Testis (tissue), 3 donors: ENCODE data around the gene XPA. TPM values are rescaled to one million over a fixed set of nuclear protein-coding genes. Genes with fewer than 3 reads are reported as not detected.

Source experiments
- DNase-seq: peaks from one replicate; pipeline ENCODE4 v3.0.0-alpha.2; 2019
- H3K27ac ChIP-seq, 2 donors: fragments of 200-600 bp; sonication (generic); one replicate each; pipeline ENCODE4 v1.5.1; 2019
- H3K27me3 ChIP-seq: fragments of 200-600 bp; sonication (generic); one replicate; pipeline ENCODE4 v1.5.1; 2019
- H3K36me3 ChIP-seq: fragments of 200-600 bp; sonication (generic); one replicate; pipeline ENCODE4 v1.5.1; 2017; ENCODE audit warnings: low read depth; ENCODE audit errors: missing control alignments
- H3K4me1 ChIP-seq: fragments of 200-600 bp; sonication (generic); one replicate; pipeline ENCODE4 v1.5.1; 2019
- H3K4me3 ChIP-seq, 2 donors: fragments of 200-600 bp; sonication (generic); one replicate each; pipeline ENCODE4 v1.5.1; 2017 to 2019
- H3K9me3 ChIP-seq: fragments of 200-600 bp; sonication (generic); one replicate; pipeline ENCODE4 v1.5.1; 2017
- POLR2A ChIP-seq: fragments of 450-650 bp; IDR thresholded peaks from one replicate; pipeline ENCODE4 v1.6.1; 2017; ENCODE audit warnings: antibody characterized with exemption, mild to moderate bottlenecking, moderate library complexity
- WGBS, 2 donors: methylation state at CpG; one replicate each; pipeline ENCODE4 v1.1.5; 2018; 5-methylcytosine and 5-hydroxymethylcytosine counted together
- intact Hi-C: fragments of 100-400 bp; cut with DNase I; formaldehyde crosslinking; loops from one replicate; pipeline ENCODE4 v1.15.1; 2023; ENCODE audit warnings: low total_unique reads
- polyA plus RNA-seq: library from polyadenylated mRNA; stranded (reverse); fragments of 350-450 nt; fragmentation: Illumina TruSeq; extraction: RNeasy Lipid Tissue Mini Kit (QIAGEN cat#74804); gene quantifications from one replicate; pipeline ENCODE4 v1.2.3, GENCODE V29; 2014; ENCODE audit warnings: low read depth, low replicate concordance; ENCODE audit not compliant: insufficient read depth
- total RNA-seq, 2 donors: library from RNA; depleted of rRNA; stranded (reverse); fragments of >200 nt; gene quantifications; one replicate each; pipeline ENCODE4 v1.2.3, GENCODE V29; 2016
- TF ChIP-seq, protein P1 (sequence below), 3 experiments: fragments of 450-650 bp in 2 of 3; fragments of 200-600 bp in 1 of 3; sonication (generic) in 1 of 3; IDR thresholded peaks; one replicate each; pipeline ENCODE4 v1.5.1; 2016 to 2019; ENCODE audit warnings: antibody characterized with exemption in 3 of 3, mild to moderate bottlenecking in 2 of 3, moderate library complexity in 1 of 3

Gene XPA
- total and polyA plus RNA-seq, 3 donors from 2014 or later = 7.3 to 10.6 (median 10.6) TPM

DNA sequence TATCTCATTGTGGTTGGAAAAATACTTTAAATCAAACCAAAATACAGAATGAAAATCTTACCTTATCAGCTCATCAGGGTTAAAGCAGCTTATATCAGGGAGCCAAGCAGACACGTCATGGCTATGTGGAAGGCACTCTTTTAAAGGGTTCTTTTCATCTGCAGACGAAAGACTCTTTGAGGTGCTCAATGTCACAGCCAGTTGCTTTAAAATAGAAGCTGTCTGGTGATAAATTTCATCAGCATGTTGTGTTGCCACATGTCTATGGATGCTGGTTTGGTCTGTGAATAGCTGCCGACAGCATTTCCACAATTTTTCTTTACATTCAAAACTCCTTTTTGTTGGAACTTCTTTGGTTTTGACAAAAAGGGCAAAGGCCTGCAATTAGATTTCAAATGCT lies 71.5 kb downstream of the XPA start:
- H3K4me3 ChIP-seq = no peak overlapping the region
- WGBS, 2 donors = 58 to 61% methylated on average over 3 of the region's 3 CpGs
- DNase-seq = no peak
- TF ChIP-seq POLR2A = no peak
- TF ChIP-seq, protein P1, sequence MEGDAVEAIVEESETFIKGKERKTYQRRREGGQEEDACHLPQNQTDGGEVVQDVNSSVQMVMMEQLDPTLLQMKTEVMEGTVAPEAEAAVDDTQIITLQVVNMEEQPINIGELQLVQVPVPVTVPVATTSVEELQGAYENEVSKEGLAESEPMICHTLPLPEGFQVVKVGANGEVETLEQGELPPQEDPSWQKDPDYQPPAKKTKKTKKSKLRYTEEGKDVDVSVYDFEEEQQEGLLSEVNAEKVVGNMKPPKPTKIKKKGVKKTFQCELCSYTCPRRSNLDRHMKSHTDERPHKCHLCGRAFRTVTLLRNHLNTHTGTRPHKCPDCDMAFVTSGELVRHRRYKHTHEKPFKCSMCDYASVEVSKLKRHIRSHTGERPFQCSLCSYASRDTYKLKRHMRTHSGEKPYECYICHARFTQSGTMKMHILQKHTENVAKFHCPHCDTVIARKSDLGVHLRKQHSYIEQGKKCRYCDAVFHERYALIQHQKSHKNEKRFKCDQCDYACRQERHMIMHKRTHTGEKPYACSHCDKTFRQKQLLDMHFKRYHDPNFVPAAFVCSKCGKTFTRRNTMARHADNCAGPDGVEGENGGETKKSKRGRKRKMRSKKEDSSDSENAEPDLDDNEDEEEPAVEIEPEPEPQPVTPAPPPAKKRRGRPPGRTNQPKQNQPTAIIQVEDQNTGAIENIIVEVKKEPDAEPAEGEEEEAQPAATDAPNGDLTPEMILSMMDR (IDR thresholded peaks at IDR 0.05) = no peak
- no peaks in the 10 kb centered on the region for H3K27me3 ChIP-seq
- intact Hi-C loops = no loop called here
- no peaks in the 10 kb centered on the region for H3K36me3 ChIP-seq
- no peaks in the 10 kb centered on the region for H3K9me3 ChIP-seq
- no peak overlapping the region for H3K27ac ChIP-seq
- H3K4me1 ChIP-seq = no peaks in the 10 kb centered on the region

Other genes starting within 250 kb of the XPA start
- gene TMOD1, start 195.7 kb downstream of the XPA start, total RNA-seq = 1 to 10 TPM; 3.9 TPM
- gene TMOD1, start 195.7 kb downstream of the XPA start, polyA plus RNA-seq = 7.8 TPM
- 10 to 100 TPM; 31.8 to 35.6 TPM for gene TSTD2, start 64.0 kb downstream of the XPA start, total RNA-seq
- 20.0 TPM for gene TSTD2, start 64.0 kb downstream of the XPA start, polyA plus RNA-seq
- 10 to 100 TPM; 36.9 to 41.7 TPM for gene NCBP1, start 63.5 kb downstream of the XPA start, total RNA-seq
- gene NCBP1, start 63.5 kb downstream of the XPA start, polyA plus RNA-seq = 36.6 TPM
- 1 to 10 TPM; 1.1 to 1.9 TPM for gene FOXE1, start 155.9 kb upstream of the XPA start, total RNA-seq
- gene FOXE1, start 155.9 kb upstream of the XPA start, polyA plus RNA-seq = 0.62 TPM
- gene TRMO, start 225.2 kb upstream of the XPA start, total RNA-seq = 10 to 100 TPM; 33.2 to 40.1 TPM
- gene TRMO, start 225.2 kb upstream of the XPA start, polyA plus RNA-seq = 37.3 TPM
- gene HEMGN, start 240.8 kb upstream of the XPA start, total RNA-seq = 10 to 100 TPM; 11.8 to 43.5 TPM
- 22.2 TPM for gene HEMGN, start 240.8 kb upstream of the XPA start, polyA plus RNA-seq